Measurements from ENCODE around the gene TXN. TPM values are rescaled to one million over a fixed set of nuclear protein-coding genes. Genes with fewer than 3 reads are reported as not detected.
A peak's percentile ranks its signal among the peaks of the same experiment; 100 is the strongest.

Gene TXN
- 205 and 415 TPM in 2 replicates for total RNA-seq (ENCODE audit: low replicate concordance)
- long read RNA-seq, transcript TXN-202 (5 exons, 869 nt), result major isoform, 270 of 280 reads
- long read RNA-seq, partial matches to known transcripts, result 5 of 280 reads
- long read RNA-seq, other reads (novel, unspliced or antisense), result 4 of 280 reads

DNA sequence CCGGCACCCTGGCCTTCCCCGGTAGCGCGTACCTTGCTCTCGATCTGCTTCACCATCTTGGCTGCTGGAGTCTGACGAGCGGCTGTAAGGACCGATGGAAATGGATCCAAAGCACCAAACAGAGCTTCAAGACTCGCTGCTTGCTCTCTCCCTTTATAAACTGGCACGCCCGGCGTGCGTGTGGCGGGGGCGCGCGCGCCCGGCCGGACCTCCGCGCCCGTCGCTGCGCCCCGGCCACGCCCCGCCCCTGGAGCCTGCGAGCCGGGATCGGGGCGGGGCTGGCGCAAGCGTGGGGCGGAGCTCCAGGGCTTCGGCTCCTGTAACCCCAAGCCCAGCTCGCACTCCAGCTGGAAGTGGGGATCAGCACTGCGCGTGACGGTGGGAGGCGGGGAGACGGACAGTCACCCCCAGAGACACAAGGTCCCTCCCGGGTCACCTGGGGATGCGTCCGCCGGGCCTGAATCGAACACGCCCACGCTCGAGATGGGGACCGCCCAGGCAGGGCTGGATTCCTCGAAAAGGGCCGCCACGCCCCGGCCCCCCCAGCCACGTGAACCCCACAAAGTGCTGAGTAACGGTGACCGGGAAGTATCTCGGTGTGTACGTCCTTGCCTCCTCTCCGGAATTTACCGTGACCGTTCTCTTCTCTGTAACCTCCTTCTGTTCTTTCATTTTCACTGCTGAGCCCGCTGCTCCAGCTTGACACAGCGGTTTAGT is at the start of gene TXN:
Gene TXN, minus strand, starts transcription at position 128 of the 717 bp plus-strand sequence. Its CDS starts 72 bp downstream, at position 56.
- Mint-ChIP-seq H3K36me3 (peaks cover 4% of the 10 kb centered on the region), H3K9me3 (no peaks in the 10 kb centered on the region), H3K27me3 (peaks cover 4% of the 10 kb centered on the region), H3K4me1 (ENCODE audit: unreplicated experiment) (peaks cover 40% of the 10 kb centered on the region), H3K4me3 (peak within 1 kb of the TSS; percentile 97), H3K27ac (peak within 1 kb of the TSS; percentile 93)
- DNase-seq (ENCODE audit: extremely low spot score, unreplicated experiment), result peak; percentile 87
- TF ChIP-seq, protein P1, sequence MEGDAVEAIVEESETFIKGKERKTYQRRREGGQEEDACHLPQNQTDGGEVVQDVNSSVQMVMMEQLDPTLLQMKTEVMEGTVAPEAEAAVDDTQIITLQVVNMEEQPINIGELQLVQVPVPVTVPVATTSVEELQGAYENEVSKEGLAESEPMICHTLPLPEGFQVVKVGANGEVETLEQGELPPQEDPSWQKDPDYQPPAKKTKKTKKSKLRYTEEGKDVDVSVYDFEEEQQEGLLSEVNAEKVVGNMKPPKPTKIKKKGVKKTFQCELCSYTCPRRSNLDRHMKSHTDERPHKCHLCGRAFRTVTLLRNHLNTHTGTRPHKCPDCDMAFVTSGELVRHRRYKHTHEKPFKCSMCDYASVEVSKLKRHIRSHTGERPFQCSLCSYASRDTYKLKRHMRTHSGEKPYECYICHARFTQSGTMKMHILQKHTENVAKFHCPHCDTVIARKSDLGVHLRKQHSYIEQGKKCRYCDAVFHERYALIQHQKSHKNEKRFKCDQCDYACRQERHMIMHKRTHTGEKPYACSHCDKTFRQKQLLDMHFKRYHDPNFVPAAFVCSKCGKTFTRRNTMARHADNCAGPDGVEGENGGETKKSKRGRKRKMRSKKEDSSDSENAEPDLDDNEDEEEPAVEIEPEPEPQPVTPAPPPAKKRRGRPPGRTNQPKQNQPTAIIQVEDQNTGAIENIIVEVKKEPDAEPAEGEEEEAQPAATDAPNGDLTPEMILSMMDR (conservative IDR thresholded peaks at IDR 0.05), result no peak

DNA sequence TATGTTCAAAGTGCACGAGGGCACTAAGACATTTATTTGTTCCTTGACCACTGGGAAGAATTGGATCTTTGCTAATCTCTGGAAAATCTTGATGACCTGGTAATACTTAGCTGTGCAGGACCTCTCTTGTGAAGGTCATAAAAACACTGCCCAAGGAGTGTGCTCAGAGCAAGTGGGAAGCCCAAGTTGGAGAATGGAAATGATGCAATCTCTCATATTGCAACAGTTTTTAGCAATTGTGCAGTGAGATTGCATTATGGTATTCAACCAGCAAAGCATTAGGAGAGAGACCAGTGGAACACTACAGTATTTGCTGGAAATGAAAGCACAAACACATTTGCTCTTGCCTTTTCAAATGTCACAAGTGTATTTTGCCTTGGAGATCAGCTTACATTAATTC is 46.8 kb upstream of the TXN start:
- TF ChIP-seq, protein P1 (conservative IDR thresholded peaks at IDR 0.05), result no peak
- no peaks in the 10 kb centered on the region for H3K27me3 Mint-ChIP-seq
- H3K4me1 Mint-ChIP-seq (ENCODE audit: unreplicated experiment), result no peaks in the 10 kb centered on the region
- no peak for DNase-seq (ENCODE audit: extremely low spot score, unreplicated experiment)
- H3K27ac Mint-ChIP-seq, result no peak overlapping the region
- no peak overlapping the region for H3K4me3 Mint-ChIP-seq
- no peaks in the 10 kb centered on the region for H3K9me3 Mint-ChIP-seq
- H3K36me3 Mint-ChIP-seq, result no peaks in the 10 kb centered on the region

DNA sequence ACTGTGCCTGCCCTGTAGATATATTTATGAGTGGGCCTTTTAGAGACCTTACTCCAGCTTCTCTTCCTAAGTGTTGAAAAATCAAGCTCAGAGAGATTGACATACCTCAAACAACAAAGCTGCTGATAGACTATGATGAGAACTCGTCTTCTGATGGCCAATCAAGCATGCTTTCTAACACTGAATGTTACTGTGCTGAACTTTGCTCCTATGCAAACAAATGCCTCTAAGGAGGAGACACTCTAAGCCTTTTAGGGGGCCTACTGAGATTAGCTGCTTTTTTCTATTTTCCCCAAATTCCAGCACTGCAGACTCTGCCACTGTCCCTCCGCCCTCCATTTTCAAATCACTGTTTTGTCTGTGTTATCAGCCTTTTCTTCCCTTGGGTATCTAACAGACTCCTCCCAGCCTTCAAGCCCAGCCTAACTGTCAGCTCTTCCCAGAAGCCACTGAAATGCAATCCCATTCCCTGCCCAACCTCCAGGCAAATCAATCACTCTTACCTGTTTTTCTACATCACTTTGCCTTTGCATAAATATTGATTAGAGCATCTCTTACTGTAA is 41.8 kb upstream of the TXN start:
- Mint-ChIP-seq H3K4me3 (no peak overlapping the region), H3K36me3 (no peaks in the 10 kb centered on the region), H3K27me3 (no peaks in the 10 kb centered on the region)

DNA sequence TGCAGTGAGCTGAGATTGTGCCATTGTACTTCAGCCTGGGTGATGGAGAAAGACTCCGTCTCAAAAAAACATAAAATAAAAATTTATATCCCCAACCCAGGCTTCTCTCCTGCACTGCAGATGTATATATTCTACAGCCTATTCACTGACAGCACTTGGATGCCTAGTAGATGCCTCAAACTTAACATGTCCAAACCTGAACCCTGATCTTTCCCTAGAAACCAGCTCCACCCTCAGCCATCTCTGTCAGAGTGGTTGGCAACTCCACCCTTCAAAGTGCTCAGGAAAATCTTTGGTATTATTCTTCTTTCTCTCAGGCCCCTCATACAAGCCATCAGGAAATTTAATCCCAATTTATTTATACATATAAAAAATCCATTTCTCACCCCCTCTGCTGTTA is 36.9 kb upstream of the TXN start:
- DNase-seq (ENCODE audit: extremely low spot score, unreplicated experiment), result no peak
- no peaks in the 10 kb centered on the region for H3K9me3 Mint-ChIP-seq
- no peak overlapping the region for H3K27ac Mint-ChIP-seq
- TF ChIP-seq, protein P1 (conservative IDR thresholded peaks at IDR 0.05), result no peak
- H3K4me1 Mint-ChIP-seq (ENCODE audit: unreplicated experiment), result no peaks in the 10 kb centered on the region
- H3K4me3 Mint-ChIP-seq, result no peak overlapping the region
- no peaks in the 10 kb centered on the region for H3K27me3 Mint-ChIP-seq
- no peaks in the 10 kb centered on the region for H3K36me3 Mint-ChIP-seq

More for the DNA sequence above, 41.8 kb upstream of the TXN start:
- TF ChIP-seq, protein P1 (conservative IDR thresholded peaks at IDR 0.05), result no peak
- Mint-ChIP-seq H3K4me1 (ENCODE audit: unreplicated experiment) (no peaks in the 10 kb centered on the region), H3K27ac (no peak overlapping the region), H3K9me3 (no peaks in the 10 kb centered on the region)
- DNase-seq (ENCODE audit: extremely low spot score, unreplicated experiment), result no peak

DNA sequence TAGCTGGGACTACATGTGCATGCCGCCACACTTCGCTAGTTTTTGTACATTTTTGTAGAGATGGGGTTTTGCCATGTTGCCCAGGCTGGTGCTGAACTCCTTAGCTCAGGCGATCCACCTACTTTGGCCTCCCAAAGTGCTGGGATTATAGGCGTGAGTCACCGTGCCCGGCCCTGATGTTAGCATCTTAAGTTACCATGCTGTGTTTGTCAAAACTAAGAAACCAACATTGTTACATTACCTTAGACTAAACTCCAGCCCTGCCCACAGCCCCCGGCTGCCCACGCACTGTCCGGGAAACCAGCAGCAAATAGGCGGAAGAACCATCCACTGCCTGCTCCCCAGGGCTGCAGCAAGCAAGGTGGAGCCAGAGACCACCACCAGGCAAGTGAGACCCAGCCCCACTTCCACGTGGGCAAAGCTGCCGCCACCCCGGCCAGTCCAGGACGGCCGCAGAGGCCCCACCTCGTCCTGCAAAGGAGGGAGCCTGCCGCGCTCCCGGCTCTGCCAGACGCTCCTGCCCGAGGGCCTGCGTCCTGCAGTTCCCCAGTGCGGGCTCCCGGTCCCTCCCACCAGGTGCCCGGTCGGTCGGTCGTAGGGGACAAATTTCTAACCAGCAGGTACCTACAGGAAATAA is 35.7 kb upstream of the TXN start:
- H3K4me1 Mint-ChIP-seq (ENCODE audit: unreplicated experiment), result no peaks in the 10 kb centered on the region
- H3K36me3 Mint-ChIP-seq, result no peaks in the 10 kb centered on the region
- no peaks in the 10 kb centered on the region for H3K27me3 Mint-ChIP-seq
- no peaks in the 10 kb centered on the region for H3K9me3 Mint-ChIP-seq
- no peak for DNase-seq (ENCODE audit: extremely low spot score, unreplicated experiment)
- H3K4me3 Mint-ChIP-seq, result no peak overlapping the region
- H3K27ac Mint-ChIP-seq, result no peak overlapping the region
- TF ChIP-seq, protein P1 (conservative IDR thresholded peaks at IDR 0.05), result no peak

Measured in type B pancreatic cell (in vitro differentiated cells).